Ovary (tissue), 3 donors: ENCODE results near the gene MTMR2.

Source experiments
- POLR2A ChIP-seq: fragments of 450-650 bp; IDR thresholded peaks from one replicate; pipeline ENCODE4 v1.6.1; 2017; ENCODE audit warnings: antibody characterized with exemption, mild to moderate bottlenecking, moderate library complexity
- TF ChIP-seq, protein P1 (sequence below), 3 donors: fragments of 450-650 bp in 2 of 3; fragments of 200-600 bp in 1 of 3; IDR thresholded peaks; one replicate each; pipeline versions ENCODE4 v1.5.1 to v1.8.0; 2016 to 2022; ENCODE audit warnings: antibody characterized with exemption in 3 of 3, mild to moderate bottlenecking in 1 of 3
- donor health status: DM: no; HTN: no; CAD: no.

- TF ChIP-seq, protein P1, sequence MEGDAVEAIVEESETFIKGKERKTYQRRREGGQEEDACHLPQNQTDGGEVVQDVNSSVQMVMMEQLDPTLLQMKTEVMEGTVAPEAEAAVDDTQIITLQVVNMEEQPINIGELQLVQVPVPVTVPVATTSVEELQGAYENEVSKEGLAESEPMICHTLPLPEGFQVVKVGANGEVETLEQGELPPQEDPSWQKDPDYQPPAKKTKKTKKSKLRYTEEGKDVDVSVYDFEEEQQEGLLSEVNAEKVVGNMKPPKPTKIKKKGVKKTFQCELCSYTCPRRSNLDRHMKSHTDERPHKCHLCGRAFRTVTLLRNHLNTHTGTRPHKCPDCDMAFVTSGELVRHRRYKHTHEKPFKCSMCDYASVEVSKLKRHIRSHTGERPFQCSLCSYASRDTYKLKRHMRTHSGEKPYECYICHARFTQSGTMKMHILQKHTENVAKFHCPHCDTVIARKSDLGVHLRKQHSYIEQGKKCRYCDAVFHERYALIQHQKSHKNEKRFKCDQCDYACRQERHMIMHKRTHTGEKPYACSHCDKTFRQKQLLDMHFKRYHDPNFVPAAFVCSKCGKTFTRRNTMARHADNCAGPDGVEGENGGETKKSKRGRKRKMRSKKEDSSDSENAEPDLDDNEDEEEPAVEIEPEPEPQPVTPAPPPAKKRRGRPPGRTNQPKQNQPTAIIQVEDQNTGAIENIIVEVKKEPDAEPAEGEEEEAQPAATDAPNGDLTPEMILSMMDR (IDR thresholded peaks at IDR 0.05), result no peak
- no peak for TF ChIP-seq POLR2A
These were observed 40.4 kb upstream of the MTMR2 start for GRCh38 chr11:95964281-95964680.
